ENCODE measurements around the gene GCC1. TPM values are rescaled to one million over a fixed set of nuclear protein-coding genes. Genes with fewer than 3 reads are reported as not detected.

The GCC1 gene
- total RNA-seq (10 to 100 TPM in 2 of 4 donors, 1 to 10 TPM in 2; 8.7 to 13.8 (median 11.3) TPM), polyA plus RNA-seq (10 to 100 TPM in 2 of 3 donors, 1 to 10 TPM in 1; 7.2 to 19.2 (median 12.2) TPM)

- no peaks in the 10 kb centered on the region for H3K9me3 ChIP-seq
- H3K4me3 ChIP-seq: peak within 1 kb of the TSS; percentile 83 to 91 (median 85)
- peak; percentile 96 for DNase-seq
- peaks cover 0 to 76% (median 67%) of the 10 kb centered on the region in 4 donors for H3K4me1 ChIP-seq
- peak within 1 kb of the TSS; percentile 88 to 96 (median 92) for H3K27ac ChIP-seq
- H3K27me3 ChIP-seq: no peaks in the 10 kb centered on the region
- H3K36me3 ChIP-seq: peaks cover 12 to 35% (median 23%) of the 10 kb centered on the region in 4 donors
- WGBS, 2 donors: 2 to 4% methylated on average over 78 of the region's 78 CpGs
- no peak for TF ChIP-seq CTCF (IDR thresholded peaks at IDR 0.05)
- TF ChIP-seq POLR2AphosphoS5 (IDR thresholded peaks at IDR 0.05): peak; percentile 95 to 97 (median 96)
- TF ChIP-seq POLR2A (IDR thresholded peaks at IDR 0.05): peak; percentile 81 to 82
- peak in 1 of 4 donors; percentile 28 for TF ChIP-seq EP300 (IDR thresholded peaks at IDR 0.05)
- intact Hi-C loops (cut with DNase I): loop anchor here (2.0 to 10.0 kb wide), 4 partner anchors 192 to 822 kb away; partner anchors contain the start of genes IMPDH1, LRRC4 and ZNF800
These were observed at the start of gene GCC1 for GRCh38 chr7:127585044-127585953. Gene GCC1, minus strand, starts transcription at chr7:127585596. Its CDS starts 414 bp downstream, at chr7:127585182.

GRCh38 chr7:127632276-127632910, 47.0 kb upstream of the GCC1 start:
- intact Hi-C loops (cut with DNase I): no loop called here
- Histone ChIP-seq H3K27me3 (peaks cover 0 to 10% (median 0%) of the 10 kb centered on the region in 3 donors), H3K4me3 (no peak overlapping the region), H3K4me1 (no peaks in the 10 kb centered on the region), H3K36me3 (no peaks in the 10 kb centered on the region), H3K9me3 (no peaks in the 10 kb centered on the region), H3K27ac (no peak overlapping the region)
- 89% methylated on average over 7 of the region's 7 CpGs for WGBS, 2 donors
- TF ChIP-seq POLR2AphosphoS5 (IDR thresholded peaks at IDR 0.05) (no peak), CTCF (IDR thresholded peaks at IDR 0.05) (no peak), EP300 (IDR thresholded peaks at IDR 0.05) (no peak), POLR2A (IDR thresholded peaks at IDR 0.05) (no peak)
- DNase-seq: no peak

- H3K9me3 ChIP-seq: no peaks in the 10 kb centered on the region
- intact Hi-C loops (cut with DNase I): no loop called here
- no peak overlapping the region for H3K27ac ChIP-seq
- no peak overlapping the region for H3K4me3 ChIP-seq
- H3K4me1 ChIP-seq: no peaks in the 10 kb centered on the region
- peaks cover 0 to 6% (median 0%) of the 10 kb centered on the region in 3 donors for H3K27me3 ChIP-seq
- no peaks in the 10 kb centered on the region for H3K36me3 ChIP-seq
- DNase-seq: no peak
- no peak for TF ChIP-seq POLR2A (IDR thresholded peaks at IDR 0.05)
- peak in 1 of 4 experiments; percentile 25 for TF ChIP-seq CTCF (IDR thresholded peaks at IDR 0.05)
- 17 to 27% methylated on average over 5 of the region's 5 CpGs for WGBS, 2 donors
These were observed 44.0 kb upstream of the GCC1 start for GRCh38 chr7:127629268-127629854.

- Histone ChIP-seq H3K9me3 (no peaks in the 10 kb centered on the region), H3K27me3 (peaks cover 0 to 2% (median 0%) of the 10 kb centered on the region in 3 donors), H3K4me1 (no peaks in the 10 kb centered on the region), H3K4me3 (no peak overlapping the region), H3K36me3 (no peaks in the 10 kb centered on the region), H3K27ac (no peak overlapping the region)
- no peak for DNase-seq
- TF ChIP-seq POLR2A (IDR thresholded peaks at IDR 0.05): no peak
- no peak for TF ChIP-seq POLR2AphosphoS5 (IDR thresholded peaks at IDR 0.05)
- no peak for TF ChIP-seq EP300 (IDR thresholded peaks at IDR 0.05)
- no peak for TF ChIP-seq CTCF (IDR thresholded peaks at IDR 0.05)
- intact Hi-C loops (cut with DNase I): no loop called here
- 61 to 71% methylated on average over 3 of the region's 3 CpGs for WGBS, 2 donors
These were observed 43.0 kb upstream of the GCC1 start for GRCh38 chr7:127628445-127628844.

Measured in sigmoid colon (tissue), 7 donors.